Aorta (tissue), 5 donors: ENCODE data around the gene SLC16A6. TPM values are rescaled to one million over a fixed set of nuclear protein-coding genes. Genes with fewer than 3 reads are reported as not detected.
"Not testable (repeated sequence)": the region's sequence is repeated elsewhere in the genome, so short reads cannot be mapped to it uniquely, and the experiment has no call there.

Experiments used
- ATAC-seq: fragments of 200-7000 bp; cut with Tn5 transposase; one replicate; pipeline ENCODE4 v1.9.1; 2022; ENCODE audit warnings: moderate library complexity; ENCODE audit not compliant: low FRiP score
- DNase-seq, 2 donors: peaks; one replicate each; pipeline ENCODE4 v3.0.0-alpha.2; 2020
- H3K27ac ChIP-seq, 2 donors: one replicate each; pipeline ENCODE4 v1.5.1; 2013; ENCODE audit warnings: low read length in 2 of 2, mild to moderate bottlenecking in 2 of 2, moderate library complexity in 2 of 2, control low read depth in 1 of 2, inconsistent platforms in 1 of 2, low read depth in 1 of 2
- H3K27me3 ChIP-seq, 2 donors: one replicate each; pipeline ENCODE4 v1.6.1; 2013; ENCODE audit warnings: control low read depth in 1 of 2, low read length in 1 of 2, mild to moderate bottlenecking in 1 of 2, moderate library complexity in 1 of 2; ENCODE audit not compliant: insufficient read depth in 2 of 2, control insufficient read depth in 1 of 2
- H3K36me3 ChIP-seq, 2 donors: one replicate each; pipeline ENCODE4 v1.6.1; 2013; ENCODE audit warnings: control low read depth in 1 of 2, low read length in 1 of 2, mild to moderate bottlenecking in 1 of 2; ENCODE audit not compliant: insufficient read depth in 2 of 2, control insufficient read depth in 1 of 2
- H3K4me1 ChIP-seq, 2 donors: one replicate each; pipeline ENCODE4 v1.6.1; 2013; ENCODE audit warnings: low read length in 2 of 2, control low read depth in 1 of 2, mild to moderate bottlenecking in 1 of 2, moderate library complexity in 1 of 2; ENCODE audit not compliant: insufficient read depth in 2 of 2, control insufficient read depth in 1 of 2
- H3K4me3 ChIP-seq, 2 donors: one replicate each; pipeline ENCODE4 v1.5.1; 2013; ENCODE audit warnings: low read length in 2 of 2, control low read depth in 1 of 2, mild to moderate bottlenecking in 1 of 2
- H3K9me3 ChIP-seq: one replicate; pipeline ENCODE4 v1.6.1; 2013; ENCODE audit warnings: mild to moderate bottlenecking, low read length; ENCODE audit not compliant: control insufficient read depth
- WGBS, 2 donors: extraction: QIAGEN DNeasy Blood & Tissue Kit; methylation state at CpG; one replicate each; pipeline ENCODE4 v1.1.7; 2013; 5-methylcytosine and 5-hydroxymethylcytosine counted together
- intact Hi-C, 2 donors: fragments of 100-400 bp; cut with DNase I; formaldehyde crosslinking; loops; one replicate each; pipeline versions ENCODE4 v1.14.2 to v1.15.0; 2022
- polyA plus RNA-seq, 2 donors: library from polyadenylated mRNA; stranded (reverse); fragments of 200-250 nt; gene quantifications; one replicate each; pipeline ENCODE4 v1.2.3, GENCODE V29; 2013
- total RNA-seq, 2 donors: library from RNA; stranded (reverse); fragmentation: NEBNext Ultra II Directional; extraction: Animal tissue kit (Norgen Biotek cat#: 25700); gene quantifications; one replicate each; pipeline ENCODE4 v1.2.1, GENCODE V29; 2021
- donor health status: healthy with polysubstance abuse.
- donor health status: Bipolar disorder and iron deficiency.
- donor health status: DM: no; HTN: no; CAD: no.
- donor health status: DM: no; HTN: no; CAD: no.
- donor health status: DM: yes; HTN: yes; CAD: no.

SLC16A6 gene
- total and polyA plus RNA-seq, 4 donors = 0.38 to 5.4 (median 0.51) TPM; not detected in 1

DNA sequence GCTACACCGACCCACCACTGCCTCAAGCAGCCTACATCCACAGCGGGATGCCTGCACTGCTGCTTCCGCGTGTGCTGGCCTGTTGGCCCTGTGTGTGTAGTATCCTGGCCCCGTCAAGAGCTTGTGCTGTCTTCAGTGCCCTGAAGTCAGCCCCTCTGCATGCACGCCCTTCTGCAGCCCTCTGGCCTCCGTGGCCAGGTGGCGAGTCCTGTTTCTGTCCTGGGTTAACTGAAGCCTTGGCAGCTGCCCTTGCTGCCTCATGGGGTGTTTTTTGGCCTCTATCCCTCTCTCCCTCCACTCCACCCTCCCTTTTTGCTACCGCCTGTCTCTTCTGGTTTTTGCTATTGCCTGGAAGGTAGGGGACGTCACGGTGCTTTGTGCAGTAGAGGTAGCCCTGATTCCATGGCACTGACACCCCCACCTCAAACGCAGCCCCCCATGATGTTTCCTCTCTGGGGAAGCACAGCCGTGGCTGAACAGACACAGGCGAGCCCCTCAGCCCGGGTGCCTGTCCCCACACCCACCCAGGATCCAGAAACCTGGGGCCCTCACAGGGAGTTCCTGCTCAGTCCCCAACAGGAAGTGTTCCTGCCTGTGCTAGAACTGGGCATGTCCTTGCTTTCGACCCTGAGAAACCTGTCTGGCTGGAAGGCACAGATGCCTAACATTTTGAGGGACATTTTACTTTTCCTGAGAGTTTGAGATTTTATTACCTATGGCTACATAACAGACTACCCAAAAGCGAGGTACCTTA, 61.9 kb downstream of the SLC16A6 start:
- Histone ChIP-seq H3K9me3 (no peaks in the 10 kb centered on the region), H3K4me3 (no peak overlapping the region), H3K27me3 (no peaks in the 10 kb centered on the region), H3K27ac (no peak overlapping the region), H3K4me1 (no peaks in the 10 kb centered on the region), H3K36me3 (no peaks in the 10 kb centered on the region)
- DNase-seq (peak in 1 of 2 donors; percentile 49), ATAC-seq (no peak)
- WGBS, 2 donors = 84 to 88% methylated on average over 17 of the region's 17 CpGs
- intact Hi-C loops = no loop called here

- peak in 1 of 2 donors; percentile 32 for DNase-seq
- H3K4me1 ChIP-seq, intact Hi-C loops, H3K27me3 ChIP-seq, H3K4me3 ChIP-seq, H3K27ac ChIP-seq, ATAC-seq, H3K9me3 ChIP-seq, H3K36me3 ChIP-seq: not testable (repeated sequence)
- WGBS, 2 donors = 90% methylated on average over 9 of the region's 9 CpGs
These were observed 62.8 kb downstream of the SLC16A6 start for GRCh38 chr17:68228039-68228680.

DNA sequence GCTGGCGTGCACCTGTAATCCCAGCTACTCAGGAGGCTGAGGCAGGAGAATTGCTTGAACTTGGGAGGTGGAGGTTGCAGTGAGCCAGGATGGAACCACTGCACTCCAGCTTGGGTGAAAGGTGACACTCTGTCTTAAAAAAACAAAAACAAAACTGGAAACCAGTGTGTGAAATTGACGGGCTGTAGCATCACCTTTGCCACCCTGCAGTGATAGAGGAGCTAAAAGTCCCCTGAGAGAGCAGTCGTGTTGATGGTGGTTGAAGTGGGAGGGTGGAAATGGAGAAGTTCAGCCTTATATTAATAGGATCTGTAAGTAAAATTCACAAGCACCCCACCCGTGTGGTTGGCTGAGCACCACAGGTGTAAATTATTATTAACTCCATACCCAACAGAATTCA, 65.9 kb downstream of the SLC16A6 start:
- intact Hi-C loops, H3K27me3 ChIP-seq, H3K4me1 ChIP-seq, H3K4me3 ChIP-seq, ATAC-seq, H3K9me3 ChIP-seq, DNase-seq, H3K36me3 ChIP-seq, H3K27ac ChIP-seq: not testable (repeated sequence)
- WGBS, 2 donors = 81 to 84% methylated on average over 4 of the region's 4 CpGs

- WGBS, 2 donors = 85 to 92% methylated on average over 8 of the region's 8 CpGs
- H3K9me3 ChIP-seq = no peaks in the 10 kb centered on the region
- ATAC-seq = no peak
- no peak for DNase-seq
- no peaks in the 10 kb centered on the region for H3K4me1 ChIP-seq
- no peaks in the 10 kb centered on the region for H3K27me3 ChIP-seq
- no peaks in the 10 kb centered on the region for H3K36me3 ChIP-seq
- intact Hi-C loops = no loop called here
- no peak overlapping the region for H3K4me3 ChIP-seq
- no peak overlapping the region for H3K27ac ChIP-seq
These were observed 68.3 kb downstream of the SLC16A6 start for GRCh38 chr17:68222606-68223005.

- Histone ChIP-seq H3K4me1 (no peaks in the 10 kb centered on the region), H3K9me3 (no peaks in the 10 kb centered on the region), H3K36me3 (no peaks in the 10 kb centered on the region), H3K27me3 (no peaks in the 10 kb centered on the region), H3K27ac (no peak overlapping the region), H3K4me3 (no peak overlapping the region)
- 72 to 83% methylated on average over 4 of the region's 4 CpGs for WGBS, 2 donors
- ATAC-seq = no peak
- intact Hi-C loops = no loop called here
- DNase-seq = no peak
These were observed 69.1 kb downstream of the SLC16A6 start for GRCh38 chr17:68221786-68222185.

DNA sequence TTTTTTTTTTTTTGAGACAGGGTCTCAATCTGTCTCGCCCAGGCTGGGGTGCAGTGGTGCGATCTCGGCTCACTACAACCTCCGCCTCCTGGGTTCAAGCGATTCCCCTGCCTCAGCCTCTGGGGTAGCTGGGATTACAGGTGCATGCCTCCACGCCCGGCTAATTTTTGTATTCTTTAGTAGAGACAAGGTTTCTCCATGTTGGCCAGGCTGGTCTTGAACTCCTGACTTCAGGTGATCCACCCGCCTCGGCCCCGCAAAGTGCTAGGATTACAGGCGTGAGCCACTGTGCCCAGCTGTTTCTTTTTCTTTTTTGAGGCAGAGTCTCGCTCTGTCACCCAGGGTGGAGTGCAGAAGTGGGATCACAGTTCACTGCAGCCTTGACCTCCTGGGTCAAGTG, 70.1 kb downstream of the SLC16A6 start:
- DNase-seq, H3K36me3 ChIP-seq, H3K4me1 ChIP-seq, H3K9me3 ChIP-seq, ATAC-seq, H3K4me3 ChIP-seq, H3K27me3 ChIP-seq, intact Hi-C loops, H3K27ac ChIP-seq: not testable (repeated sequence)
- 94 to 99% methylated on average over 12 of the region's 12 CpGs for WGBS, 2 donors

DNA sequence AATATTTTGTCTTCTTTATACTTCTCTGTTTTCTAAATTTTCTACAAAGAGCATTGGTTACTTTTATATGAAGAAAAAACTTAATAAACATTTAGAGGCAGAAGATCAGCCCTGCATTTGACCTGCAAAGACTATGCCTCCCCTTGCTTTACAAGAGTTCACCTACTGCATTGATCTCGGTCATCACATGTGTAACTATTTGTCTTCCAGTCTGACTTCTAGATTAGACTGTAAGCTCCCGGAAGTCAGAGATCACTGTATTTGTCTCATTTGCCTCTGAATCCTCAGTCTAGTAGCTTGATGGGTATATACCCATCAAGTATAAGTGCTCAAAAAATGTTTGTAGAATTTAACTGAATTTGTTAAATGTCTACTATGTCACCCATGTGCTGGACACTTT, 70.7 kb downstream of the SLC16A6 start:
- H3K36me3 ChIP-seq, H3K27me3 ChIP-seq, H3K4me1 ChIP-seq, H3K9me3 ChIP-seq, H3K27ac ChIP-seq, DNase-seq, intact Hi-C loops, ATAC-seq, H3K4me3 ChIP-seq: not testable (repeated sequence)
- WGBS, 2 donors = 89 to 96% methylated on average over 2 of the region's 2 CpGs

- H3K4me1 ChIP-seq, H3K27ac ChIP-seq, DNase-seq, ATAC-seq, intact Hi-C loops, H3K9me3 ChIP-seq, H3K27me3 ChIP-seq, H3K4me3 ChIP-seq, H3K36me3 ChIP-seq: not testable (repeated sequence)
- WGBS, 2 donors = 97 to 98% methylated on average over 5 of the region's 5 CpGs
These were observed 71.5 kb downstream of the SLC16A6 start for GRCh38 chr17:68219429-68219828.
